Activated CD4-positive, CD25-positive, alpha-beta regulatory T cell treated with anti-CD3 and anti-CD28 coated beads, Interleukin-2, amount 50 U/mL, for 72 hours (primary cell): ENCODE measurements around the gene CCDC200.
"Not testable (repeated sequence)": the region's sequence is repeated elsewhere in the genome, so short reads cannot be mapped to it uniquely, and the experiment has no call there.

Source experiments
- DNase-seq: peaks from one replicate; pipeline ENCODE4 v3.0.0; 2021

Gene CCDC200

DNA sequence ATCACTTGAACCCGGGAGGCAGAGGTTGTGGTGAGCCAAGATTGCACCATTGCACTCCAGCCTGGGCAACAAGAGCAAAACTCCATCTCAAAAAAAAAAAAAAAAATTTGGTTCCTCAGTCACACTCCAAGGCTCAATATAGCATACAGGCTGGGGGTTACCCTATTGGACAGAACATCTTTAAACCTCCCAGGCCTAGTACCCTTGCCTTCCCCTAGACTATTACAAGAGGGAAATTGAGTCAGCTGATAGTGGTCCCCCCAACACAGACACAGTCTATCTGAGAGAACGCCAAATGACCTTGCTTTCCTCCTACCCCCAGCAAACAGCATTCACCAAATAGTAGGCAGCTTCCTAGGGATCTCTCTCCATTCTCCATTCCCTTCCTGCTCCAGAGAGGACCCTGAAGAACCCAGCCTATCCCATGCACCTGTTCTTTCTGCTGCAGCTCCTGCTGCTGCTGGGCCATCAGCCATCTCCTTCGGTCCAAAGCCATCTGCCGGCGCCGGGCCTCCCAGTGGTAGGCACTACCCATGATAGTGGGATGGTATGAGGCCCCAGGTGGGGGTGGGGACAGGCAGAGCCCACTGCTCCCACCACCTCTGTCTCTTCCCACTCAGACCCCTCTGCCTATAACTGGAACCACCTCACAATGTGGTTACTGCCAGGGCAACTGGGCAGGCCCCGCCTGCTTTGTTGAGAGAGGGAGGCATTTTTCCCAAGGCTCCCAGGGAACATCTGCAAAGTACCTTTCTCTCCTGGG is at the start of gene CCDC200:
Gene CCDC200 (minus strand): TSS at position 604 of the 763 bp plus-strand sequence. CDS start 69 bp downstream, at position 535.
- not testable (repeated sequence) for DNase-seq

DNA sequence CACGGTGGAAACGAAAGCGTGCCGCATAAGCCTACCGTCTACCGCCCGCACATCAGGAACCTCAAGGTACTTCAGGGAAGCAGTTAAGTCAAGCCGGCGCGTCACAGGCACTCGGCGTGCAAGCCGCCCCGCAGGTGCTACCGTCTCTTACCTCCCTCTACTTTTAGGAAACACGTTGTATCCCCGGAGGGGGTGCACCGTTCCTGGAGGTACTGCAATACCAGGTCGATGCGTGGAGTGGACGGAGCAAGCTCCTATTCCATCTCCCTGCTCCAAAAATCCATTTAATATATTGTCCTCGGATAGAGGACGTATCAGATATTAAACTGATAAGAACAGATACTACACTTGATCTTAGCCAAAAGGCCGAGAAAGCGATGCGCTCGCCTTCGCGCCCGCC is 44.5 kb upstream of the CCDC200 start:
- not testable (repeated sequence) for DNase-seq

DNA sequence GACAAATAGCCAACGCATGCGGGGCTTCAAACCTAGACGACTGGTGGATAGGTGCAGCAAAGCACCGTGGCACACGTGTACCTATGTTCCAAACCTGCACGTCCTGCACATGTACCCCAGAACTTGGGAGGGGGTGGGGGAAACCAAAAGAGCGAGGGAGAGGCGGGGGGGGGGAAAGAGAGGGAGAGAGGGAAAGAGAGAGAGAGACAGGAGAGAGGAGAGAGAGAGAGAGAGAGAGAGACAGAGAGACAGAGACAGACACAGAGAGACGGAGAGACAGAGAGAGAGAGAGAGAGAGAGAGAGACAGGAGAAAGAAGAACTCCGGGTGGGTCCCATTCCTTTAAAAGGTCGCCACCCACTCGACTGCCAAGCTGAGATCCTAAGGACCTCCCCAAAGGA is 44.1 kb upstream of the CCDC200 start:
- not testable (repeated sequence) for DNase-seq

DNA sequence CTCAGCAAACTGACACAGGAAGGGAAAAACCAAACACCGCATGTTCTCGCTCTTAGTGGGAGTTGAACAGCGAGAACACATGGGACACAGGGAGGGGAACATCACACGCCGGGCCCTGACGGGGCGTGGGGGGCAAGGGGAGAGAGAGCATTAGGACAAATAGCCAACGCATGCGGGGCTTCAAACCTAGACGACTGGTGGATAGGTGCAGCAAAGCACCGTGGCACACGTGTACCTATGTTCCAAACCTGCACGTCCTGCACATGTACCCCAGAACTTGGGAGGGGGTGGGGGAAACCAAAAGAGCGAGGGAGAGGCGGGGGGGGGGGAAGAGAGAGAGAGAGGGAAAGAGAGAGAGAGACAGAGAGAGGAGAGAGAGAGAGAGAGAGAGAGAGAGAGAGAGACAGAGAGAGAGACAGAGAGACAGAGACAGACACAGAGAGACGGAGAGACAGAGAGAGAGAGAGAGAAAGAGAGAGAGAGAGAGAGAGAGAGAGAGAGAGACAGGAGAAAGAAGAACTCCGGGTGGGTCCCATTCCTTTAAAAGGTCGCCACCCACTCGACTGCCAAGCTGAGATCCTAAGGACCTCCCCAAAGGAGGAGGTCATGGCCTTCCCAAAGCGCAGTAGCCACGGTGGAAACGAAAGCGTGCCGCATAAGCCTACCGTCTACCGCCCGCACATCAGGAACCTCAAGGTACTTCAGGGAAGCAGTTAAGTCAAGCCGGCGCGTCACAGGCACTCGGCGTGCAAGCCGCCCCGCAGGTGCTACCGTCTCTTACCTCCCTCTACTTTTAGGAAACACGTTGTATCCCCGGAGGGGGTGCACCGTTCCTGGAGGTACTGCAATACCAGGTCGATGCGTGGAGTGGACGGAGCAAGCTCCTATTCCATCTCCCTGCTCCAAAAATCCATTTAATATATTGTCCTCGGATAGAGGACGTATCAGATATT is 42.4 kb upstream of the CCDC200 start:
- not testable (repeated sequence) for DNase-seq

DNA sequence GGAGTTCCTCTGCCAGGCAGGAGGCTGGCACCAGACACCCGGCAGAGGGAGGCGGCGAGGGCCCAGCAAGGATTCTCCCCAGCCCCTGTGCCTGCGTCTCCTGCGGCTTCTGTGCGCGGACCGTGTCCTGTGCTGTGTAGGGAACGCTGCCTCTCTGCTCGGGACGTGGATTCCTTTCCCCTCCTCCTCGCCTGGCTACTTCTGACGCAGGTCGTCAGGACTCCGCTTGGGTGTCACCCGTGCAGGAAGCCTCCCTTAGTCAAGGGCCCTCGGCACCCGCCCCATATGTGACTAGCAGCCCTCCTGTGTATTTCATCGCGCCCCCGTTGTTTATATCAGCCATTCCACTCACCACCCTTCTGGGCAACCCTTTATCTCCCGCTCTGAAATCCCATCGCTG is 18.0 kb upstream of the CCDC200 start:
- DNase-seq = peak; percentile 67

DNA sequence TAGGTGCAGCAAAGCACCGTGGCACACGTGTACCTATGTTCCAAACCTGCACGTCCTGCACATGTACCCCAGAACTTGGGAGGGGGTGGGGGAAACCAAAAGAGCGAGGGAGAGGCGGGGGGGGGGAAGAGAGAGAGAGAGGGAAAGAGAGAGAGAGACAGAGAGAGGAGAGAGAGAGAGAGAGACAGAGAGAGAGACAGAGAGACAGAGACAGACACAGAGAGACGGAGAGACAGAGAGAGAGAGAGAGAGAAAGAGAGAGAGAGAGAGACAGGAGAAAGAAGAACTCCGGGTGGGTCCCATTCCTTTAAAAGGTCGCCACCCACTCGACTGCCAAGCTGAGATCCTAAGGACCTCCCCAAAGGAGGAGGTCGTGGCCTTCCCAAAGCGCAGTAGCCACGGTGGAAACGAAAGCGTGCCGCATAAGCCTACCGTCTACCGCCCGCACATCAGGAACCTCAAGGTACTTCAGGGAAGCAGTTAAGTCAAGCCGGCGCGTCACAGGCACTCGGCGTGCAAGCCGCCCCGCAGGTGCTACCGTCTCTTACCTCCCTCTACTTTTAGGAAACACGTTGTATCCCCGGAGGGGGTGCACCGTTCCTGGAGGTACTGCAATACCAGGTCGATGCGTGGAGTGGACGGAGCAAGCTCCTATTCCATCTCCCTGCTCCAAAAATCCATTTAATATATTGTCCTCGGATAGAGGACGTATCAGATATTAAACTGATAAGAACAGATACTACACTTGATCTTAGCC is 12.4 kb upstream of the CCDC200 start:
- not testable (repeated sequence) for DNase-seq

DNA sequence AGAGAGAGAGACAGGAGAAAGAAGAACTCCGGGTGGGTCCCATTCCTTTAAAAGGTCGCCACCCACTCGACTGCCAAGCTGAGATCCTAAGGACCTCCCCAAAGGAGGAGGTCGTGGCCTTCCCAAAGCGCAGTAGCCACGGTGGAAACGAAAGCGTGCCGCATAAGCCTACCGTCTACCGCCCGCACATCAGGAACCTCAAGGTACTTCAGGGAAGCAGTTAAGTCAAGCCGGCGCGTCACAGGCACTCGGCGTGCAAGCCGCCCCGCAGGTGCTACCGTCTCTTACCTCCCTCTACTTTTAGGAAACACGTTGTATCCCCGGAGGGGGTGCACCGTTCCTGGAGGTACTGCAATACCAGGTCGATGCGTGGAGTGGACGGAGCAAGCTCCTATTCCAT is 11.2 kb upstream of the CCDC200 start:
- DNase-seq = not testable (repeated sequence)

DNA sequence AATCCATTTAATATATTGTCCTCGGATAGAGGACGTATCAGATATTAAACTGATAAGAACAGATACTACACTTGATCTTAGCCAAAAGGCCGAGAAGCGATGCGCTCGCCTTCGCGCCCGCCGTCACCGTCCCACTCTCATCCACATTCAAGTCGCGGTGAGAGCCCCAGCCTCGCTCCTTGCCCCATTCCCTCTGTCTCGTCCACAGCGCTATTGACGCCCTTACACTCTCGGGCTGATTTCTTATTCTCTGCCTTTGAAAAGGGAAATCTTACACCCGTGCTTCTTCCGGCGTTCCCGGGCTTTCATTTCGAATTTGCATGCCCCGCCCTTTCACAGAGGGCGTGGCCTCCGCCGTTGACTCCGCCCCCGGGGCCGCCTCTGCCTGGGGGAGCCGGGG is 5.5 kb upstream of the CCDC200 start, which contains the start of gene RNU2-1:
Gene RNU2-1 (minus strand): TSS at position 101 of the 400 bp plus-strand sequence.
- DNase-seq = not testable (repeated sequence)

DNA sequence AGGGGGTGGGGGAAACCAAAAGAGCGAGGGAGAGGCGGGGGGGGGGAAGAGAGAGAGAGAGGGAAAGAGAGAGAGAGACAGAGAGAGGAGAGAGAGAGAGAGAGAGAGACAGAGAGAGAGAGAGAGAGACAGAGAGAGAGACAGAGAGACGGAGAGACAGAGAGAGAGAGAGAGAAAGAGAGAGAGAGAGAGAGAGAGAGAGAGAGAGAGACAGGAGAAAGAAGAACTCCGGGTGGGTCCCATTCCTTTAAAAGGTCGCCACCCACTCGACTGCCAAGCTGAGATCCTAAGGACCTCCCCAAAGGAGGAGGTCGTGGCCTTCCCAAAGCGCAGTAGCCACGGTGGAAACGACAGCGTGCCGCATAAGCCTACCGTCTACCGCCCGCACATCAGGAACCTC is 4.8 kb upstream of the CCDC200 start:
- DNase-seq = not testable (repeated sequence)

DNA sequence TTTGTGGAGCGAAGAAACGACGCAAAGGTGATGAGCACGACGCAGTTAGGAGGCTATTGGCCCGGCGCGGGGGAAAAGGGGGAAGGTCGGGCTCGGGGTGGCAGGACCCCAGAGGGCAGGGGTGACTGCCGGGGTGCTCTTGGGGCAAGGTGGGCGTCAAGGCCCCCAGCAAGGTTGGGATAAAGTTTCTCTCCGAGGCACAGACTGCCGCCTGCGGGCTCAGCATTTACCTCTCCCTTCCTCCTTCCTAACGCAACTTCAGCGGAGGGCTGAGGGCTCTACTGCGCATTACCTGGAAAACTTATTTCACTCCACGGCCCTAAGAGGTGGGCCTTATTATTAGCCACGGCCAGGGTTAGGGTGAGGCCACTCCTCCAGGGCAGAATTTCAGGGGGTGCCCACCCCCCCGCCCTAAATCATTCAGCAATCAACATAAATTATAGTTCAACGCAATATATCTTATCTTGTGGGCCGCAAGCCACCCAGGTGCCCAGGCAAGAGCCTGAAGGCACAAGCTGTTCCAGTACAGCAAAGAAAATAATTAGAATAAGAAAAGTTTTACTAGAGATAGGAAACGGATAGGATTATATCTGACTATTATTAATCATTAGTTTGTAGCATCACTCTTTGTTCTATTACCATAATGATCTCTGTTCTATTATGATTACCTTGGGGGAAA is 3.7 kb upstream of the CCDC200 start:
- peak; percentile 69 for DNase-seq

DNA sequence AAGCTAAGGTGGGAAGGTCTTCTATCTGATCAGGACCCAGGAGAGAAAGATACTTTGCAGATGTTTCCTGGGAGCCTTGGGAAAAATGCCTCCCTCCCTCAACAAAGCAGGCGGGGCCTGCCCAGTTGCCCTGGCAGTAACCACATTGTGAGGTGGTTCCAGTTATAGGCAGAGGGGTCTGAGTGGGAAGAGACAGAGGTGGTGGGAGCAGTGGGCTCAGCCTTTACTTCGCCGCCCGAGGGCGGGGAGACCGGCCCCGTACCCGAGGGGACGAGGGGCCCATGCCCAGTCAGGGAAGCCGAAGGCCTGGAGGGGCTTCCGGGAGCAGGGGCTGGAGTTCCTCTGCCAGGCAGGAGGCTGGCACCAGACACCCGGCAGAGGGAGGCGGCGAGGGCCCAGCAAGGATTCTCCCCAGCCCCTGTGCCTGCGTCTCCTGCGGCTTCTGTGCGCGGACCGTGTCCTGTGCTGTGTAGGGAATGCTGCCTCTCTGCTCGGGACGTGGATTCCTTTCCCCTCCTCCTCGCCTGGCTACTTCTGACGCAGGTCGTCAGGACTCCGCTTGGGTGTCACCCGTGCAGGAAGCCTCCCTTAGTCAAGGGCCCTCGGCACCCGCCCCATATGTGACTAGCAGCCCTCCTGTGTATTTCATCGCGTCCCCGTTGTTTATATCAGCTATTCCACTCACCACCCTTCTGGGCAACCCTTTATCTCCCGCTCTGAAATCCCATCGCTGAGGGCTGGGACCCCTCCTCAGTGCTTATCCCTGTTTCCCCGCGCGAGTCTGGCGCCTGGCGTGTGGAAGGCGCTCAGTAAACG is 3.0 kb upstream of the CCDC200 start:
- peak; percentile 21 for DNase-seq

DNA sequence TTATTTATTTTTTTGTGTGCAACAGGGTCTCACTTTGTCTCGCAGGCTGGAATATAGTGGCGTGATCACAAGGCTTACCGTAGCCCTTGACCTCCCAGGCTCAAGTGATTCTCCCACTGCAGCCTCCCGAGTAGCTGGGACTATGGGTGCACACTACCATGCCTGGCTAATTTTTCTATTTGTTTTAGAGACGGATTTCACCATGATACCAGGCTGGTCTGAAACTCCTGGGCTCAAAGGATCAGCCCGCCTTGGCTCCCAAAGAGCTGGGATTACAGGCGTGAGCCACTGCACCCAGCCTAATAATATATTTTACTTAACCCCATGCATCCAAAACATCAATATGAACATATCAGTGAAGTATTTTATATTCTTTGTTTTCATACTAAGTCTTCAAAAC is 2.0 kb downstream of the CCDC200 start:
- no peak for DNase-seq

DNA sequence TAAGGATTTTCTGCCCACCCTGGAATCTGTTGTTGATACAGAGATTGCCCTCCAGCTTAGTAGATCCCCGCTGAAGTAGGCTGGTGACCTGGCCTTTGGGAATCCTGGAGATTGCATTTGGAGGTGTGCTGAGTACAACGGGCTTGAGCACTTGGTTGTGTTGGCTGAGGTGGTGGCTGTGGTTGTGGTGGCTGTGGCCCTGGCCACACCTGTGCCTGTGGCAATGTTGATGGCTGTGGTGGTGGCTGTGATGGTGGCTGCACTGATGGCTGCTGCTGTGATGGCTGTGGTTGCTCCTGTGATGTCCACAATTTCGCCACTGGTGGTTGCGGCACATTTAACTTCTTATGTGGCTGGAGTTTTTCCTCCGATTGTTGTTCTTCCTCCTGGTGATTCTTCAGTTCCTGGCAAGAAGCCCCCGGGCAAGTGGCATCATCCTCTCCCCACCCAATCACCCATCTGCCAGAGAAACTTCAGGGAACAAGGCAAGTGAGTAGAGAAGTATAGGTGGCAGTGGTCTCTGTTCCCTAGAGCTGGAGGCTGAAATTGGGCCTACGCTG is 4.2 kb downstream of the CCDC200 start:
- DNase-seq = no peak

DNA sequence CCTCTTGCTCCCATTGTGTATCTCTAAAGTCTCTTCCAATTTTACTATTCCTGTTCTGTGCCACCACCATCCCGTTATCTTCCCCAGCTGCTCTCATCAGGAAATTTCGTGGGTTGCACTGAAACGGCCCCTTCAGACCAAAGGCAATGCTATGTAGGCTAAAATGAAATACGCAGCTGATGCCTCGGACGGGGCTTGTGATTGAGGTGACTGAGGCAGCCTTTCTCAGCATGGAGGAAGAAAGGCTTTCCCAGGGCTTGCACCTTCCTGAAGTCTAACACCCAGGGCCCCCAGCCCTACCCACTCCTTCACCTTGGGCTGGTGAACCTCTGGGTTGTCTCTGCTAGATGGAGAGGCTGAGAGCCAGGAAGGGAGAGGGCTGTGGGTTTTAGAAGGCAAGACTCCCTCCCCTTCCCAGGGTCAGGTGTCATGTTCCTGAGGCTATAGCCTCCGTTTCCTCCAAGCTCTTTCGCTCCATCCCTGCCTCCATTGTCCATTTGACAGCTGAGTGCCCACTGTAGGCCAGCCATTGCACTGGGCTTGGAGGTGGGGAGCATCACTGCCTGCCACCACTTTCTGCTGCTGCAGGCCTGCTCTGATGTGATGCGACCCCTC is 7.8 kb downstream of the CCDC200 start:
- DNase-seq = no peak

DNA sequence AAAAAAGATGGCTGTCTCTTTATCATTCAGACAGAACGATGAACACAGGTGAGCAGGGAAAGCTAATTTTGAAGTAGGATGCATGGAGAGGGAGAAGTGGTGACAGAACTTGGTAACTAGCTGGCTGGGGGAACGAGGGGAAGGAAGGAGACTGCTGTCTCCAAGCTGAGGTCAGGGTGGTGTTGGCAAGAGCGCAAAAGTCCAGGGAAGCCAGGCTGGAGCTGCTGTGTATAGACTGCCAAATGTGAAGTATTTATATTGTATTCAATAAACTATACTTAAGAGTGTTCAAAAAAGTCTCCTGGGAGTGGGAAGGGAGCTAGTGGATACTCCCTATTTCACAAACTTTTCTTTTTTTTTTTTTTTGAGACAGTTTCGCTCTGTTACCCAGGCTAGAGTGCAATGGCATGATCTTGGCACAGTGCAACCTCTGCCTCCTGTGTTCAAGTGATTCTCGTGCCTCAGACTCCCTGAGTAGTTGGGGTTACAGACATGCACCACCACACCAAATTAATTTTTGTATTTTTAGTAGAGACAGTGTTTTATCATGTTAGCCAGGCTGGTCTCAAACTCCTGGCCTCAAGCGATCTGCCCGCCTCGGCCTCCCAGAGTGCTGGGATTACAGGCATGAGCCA is 8.6 kb downstream of the CCDC200 start:
- no peak for DNase-seq

DNA sequence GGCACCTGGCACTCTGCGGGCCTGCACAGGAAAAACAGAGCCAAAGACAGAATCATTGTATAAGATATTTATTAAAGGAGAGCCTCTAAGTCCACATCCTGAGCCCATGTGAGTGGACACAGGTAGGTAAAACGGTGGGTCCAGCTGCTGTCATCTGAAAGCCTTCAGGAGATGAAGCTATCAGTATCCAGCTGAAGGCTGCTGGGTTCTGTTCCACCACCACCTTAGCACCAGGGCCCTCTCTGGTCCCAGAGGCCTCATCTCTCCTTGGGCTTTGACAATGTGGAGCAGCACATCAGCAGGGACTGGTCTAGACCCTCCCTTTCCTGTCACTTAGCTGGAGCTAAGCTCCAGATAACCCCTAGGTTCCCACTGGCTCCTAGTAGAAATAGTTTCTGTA is 9.4 kb downstream of the CCDC200 start:
- no peak for DNase-seq

DNA sequence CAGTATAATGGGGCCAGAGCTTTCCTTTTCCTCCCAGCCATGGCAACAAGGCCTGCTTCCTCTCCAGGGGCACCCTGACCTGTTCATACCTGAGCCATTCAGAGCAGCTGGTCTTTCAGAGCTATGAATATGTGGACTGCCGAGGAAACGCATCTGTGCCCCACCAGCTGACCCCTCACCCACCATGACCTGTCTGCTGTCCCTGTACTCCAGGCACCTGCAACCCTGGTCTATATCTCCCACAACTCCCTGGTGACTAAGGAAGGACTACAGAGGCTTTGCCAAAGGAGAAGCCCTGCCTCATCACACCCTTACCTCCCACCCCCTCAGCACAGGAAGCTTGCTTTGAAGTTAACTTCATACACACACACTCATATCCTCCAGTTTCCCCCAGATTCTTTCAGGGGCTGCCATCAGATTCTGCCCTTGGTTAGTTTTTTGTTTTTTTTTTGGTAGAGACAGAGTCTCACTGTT is 10.8 kb downstream of the CCDC200 start:
- DNase-seq = no peak

DNA sequence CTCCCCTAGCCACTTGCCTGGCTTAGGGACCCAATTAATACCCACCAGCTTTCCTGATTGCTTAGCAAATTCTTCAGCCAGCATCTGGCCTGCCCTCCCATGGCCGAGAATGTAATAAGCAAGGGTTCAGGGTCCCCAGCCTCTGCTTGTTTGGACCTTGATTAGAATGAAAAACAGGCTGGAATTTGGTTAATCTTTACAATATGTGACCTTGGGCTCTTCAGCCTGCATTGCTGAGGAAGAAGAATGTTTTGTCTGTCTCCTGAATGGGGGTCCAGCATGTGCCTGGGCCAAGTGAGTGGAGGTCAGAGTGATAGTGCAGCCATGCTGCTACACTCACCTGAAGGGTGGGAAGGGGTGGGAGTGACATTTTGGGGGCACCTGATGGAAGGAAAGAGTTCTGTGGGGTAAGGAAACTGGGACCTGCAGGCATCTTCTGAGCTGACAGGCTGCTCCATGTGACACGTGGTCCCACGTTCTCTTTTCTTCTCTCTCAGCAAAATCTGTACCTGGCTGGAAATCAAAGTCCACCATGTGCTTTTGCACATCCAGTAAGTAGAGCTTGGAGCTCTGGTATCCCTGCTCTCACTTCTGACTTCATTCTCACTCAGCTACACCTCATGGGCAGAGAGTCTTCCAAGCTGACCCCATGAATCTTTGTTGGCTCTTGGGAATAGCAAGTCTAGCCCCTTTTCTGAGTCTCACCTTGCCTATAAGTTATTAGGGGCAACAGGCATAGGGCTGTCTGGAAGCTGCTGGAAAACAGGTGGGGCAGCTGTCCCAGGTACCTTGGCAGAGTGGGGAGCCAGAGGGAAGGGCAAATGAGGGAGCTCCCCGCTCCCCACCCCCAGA is 11.4 kb downstream of the CCDC200 start:
- no peak for DNase-seq

DNA sequence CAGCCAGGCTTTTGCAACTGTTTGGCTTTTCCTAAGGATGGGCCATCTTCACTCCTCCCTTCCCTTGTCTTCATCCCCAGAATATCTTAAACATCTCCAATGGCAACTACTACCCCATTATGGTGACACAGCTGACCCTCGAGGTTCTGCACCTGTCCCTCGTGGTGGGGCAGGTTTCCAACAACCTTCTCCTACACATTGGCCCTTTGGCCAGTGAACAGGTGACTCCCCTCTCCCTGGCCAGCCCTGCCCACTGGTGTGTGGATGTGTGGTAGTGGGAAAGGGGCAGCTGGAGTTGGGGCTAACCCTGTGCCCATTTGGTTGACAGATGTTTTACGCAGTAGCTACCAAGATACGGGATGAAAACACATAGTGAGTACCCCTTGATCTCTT is 12.1 kb downstream of the CCDC200 start:
- DNase-seq = no peak
